OCI-LY3 (cell line): ENCODE measurements around the gene AK4.
"Not testable (repeated sequence)": the region's sequence is repeated elsewhere in the genome, so short reads cannot be mapped to it uniquely, and the experiment has no call there.

Experiments used
- H2AFZ ChIP-seq: fragments of 200-600, 300-600 bp; shearing (Covaris generic); 2 replicates; pipeline ENCODE4 v1.6.0; 2014; ENCODE audit warnings: antibody characterized with exemption, low read depth, low read length
- H3K27ac ChIP-seq: fragments of 200-600, 300-600 bp; sonication (generic); 2 replicates; pipeline ENCODE4 v1.5.1; 2014; ENCODE audit warnings: mild to moderate bottlenecking, low read length, moderate library complexity, mixed read lengths
- H3K27me3 ChIP-seq: fragments of 200-600, 300-600 bp; sonication (generic); 2 replicates; pipeline ENCODE4 v1.6.1; 2014; ENCODE audit warnings: low read depth, low read length, mixed read lengths
- H3K36me3 ChIP-seq: fragments of 200-600, 300-600 bp; sonication (generic); replicated peaks from 2 replicates; pipeline ENCODE3; 2014; ENCODE audit warnings: low read depth, low read length, mixed read lengths
- H3K4me1 ChIP-seq: fragments of 300-600, 200-600 bp; sonication (generic); 2 replicates; pipeline ENCODE4 v1.6.1; 2014; ENCODE audit warnings: low read length, mixed read lengths
- H3K4me2 ChIP-seq: fragments of 200-600, 300-600 bp; sonication (generic); 2 replicates; pipeline ENCODE4 v1.6.1; 2014; ENCODE audit warnings: low read length, mixed read lengths
- H3K4me3 ChIP-seq: fragments of 300-600, 200-600 bp; sonication (generic); 2 replicates; pipeline ENCODE4 v1.5.1; 2014; ENCODE audit warnings: antibody characterized with exemption, mild to moderate bottlenecking, low read length, moderate library complexity
- H3K79me2 ChIP-seq: fragments of 300-600, 200-600 bp; shearing (Covaris generic); 2 replicates; pipeline ENCODE4 v1.6.1; 2014; ENCODE audit warnings: mild to moderate bottlenecking, low read length, mixed read lengths
- H3K9ac ChIP-seq: fragments of 300-600, 200-600 bp; shearing (Covaris generic); 2 replicates; pipeline ENCODE4 v1.6.0; 2014; ENCODE audit warnings: mild to moderate bottlenecking, low read length, moderate library complexity
- H3K9me3 ChIP-seq: fragments of 200-600, 300-600 bp; shearing (Covaris generic); 2 replicates; pipeline ENCODE4 v1.6.1; 2014; ENCODE audit warnings: low read length, mixed read lengths; ENCODE audit not compliant: insufficient read depth
- H4K20me1 ChIP-seq: fragments of 200-600, 300-600 bp; sonication (generic); 2 replicates; pipeline ENCODE4 v1.6.1; 2016; ENCODE audit warnings: low read length, mixed read lengths; ENCODE audit not compliant: insufficient read depth
- CTCF ChIP-seq: fragments of 200-600, 300-600 bp; sonication (generic); IDR thresholded peaks from 2 replicates; pipeline ENCODE4 v1.5.1; 2014; ENCODE audit warnings: antibody characterized with exemption, low read length, low read depth
- EZH2phosphoT487 ChIP-seq: fragments of 200-600 bp; shearing (Covaris generic); IDR thresholded peaks from 2 replicates; pipeline ENCODE4 v1.6.1; 2018; ENCODE audit warnings: antibody characterized with exemption, mixed run types, low read depth

Gene AK4

GRCh38 chr1:65163201-65163805 lies 15.3 kb downstream of the AK4 start:
- no peaks in the 10 kb centered on the region for H3K27me3 ChIP-seq
- peaks cover 35% of the 10 kb centered on the region for H4K20me1 ChIP-seq
- no peaks in the 10 kb centered on the region for H3K9me3 ChIP-seq
- H3K4me1 ChIP-seq, result peaks cover 23% of the 10 kb centered on the region
- H3K4me2 ChIP-seq, result no peak overlapping the region
- no peak overlapping the region for H3K27ac ChIP-seq
- H3K36me3 ChIP-seq, result no peaks in the 10 kb centered on the region
- H2AFZ ChIP-seq, result no peak overlapping the region
- TF ChIP-seq EZH2phosphoT487 (no peak), CTCF (no peak)
- H3K9ac ChIP-seq, result no peak overlapping the region
- H3K79me2 ChIP-seq, result peaks cover 55% of the 10 kb centered on the region
- H3K4me3 ChIP-seq, result no peak overlapping the region

GRCh38 chr1:65164101-65164500 lies 16.1 kb downstream of the AK4 start:
- H3K27me3 ChIP-seq, H3K27ac ChIP-seq, H3K4me2 ChIP-seq, H2AFZ ChIP-seq, H3K4me3 ChIP-seq, H3K9ac ChIP-seq, H3K9me3 ChIP-seq, H3K36me3 ChIP-seq: not testable (repeated sequence)
- Histone ChIP-seq H4K20me1 (peaks cover 38% of the 10 kb centered on the region), H3K4me1 (peaks cover 23% of the 10 kb centered on the region), H3K79me2 (peaks cover 58% of the 10 kb centered on the region)

GRCh38 chr1:65164633-65165032 lies 16.6 kb downstream of the AK4 start:
- Histone ChIP-seq H4K20me1 (peaks cover 36% of the 10 kb centered on the region), H3K36me3 (no peaks in the 10 kb centered on the region), H3K79me2 (peaks cover 58% of the 10 kb centered on the region), H3K27me3 (no peaks in the 10 kb centered on the region), H2AFZ (no peak overlapping the region), H3K9ac (no peak overlapping the region), H3K9me3 (no peaks in the 10 kb centered on the region), H3K4me1 (peaks cover 23% of the 10 kb centered on the region), H3K4me3 (no peak overlapping the region), H3K27ac (no peak overlapping the region), H3K4me2 (no peak overlapping the region)
- TF ChIP-seq CTCF, result no peak
- no peak for TF ChIP-seq EZH2phosphoT487

- H3K36me3 ChIP-seq, result no peaks in the 10 kb centered on the region
- H3K9ac ChIP-seq, result no peak overlapping the region
- peaks cover 23% of the 10 kb centered on the region for H3K4me1 ChIP-seq
- TF ChIP-seq EZH2phosphoT487 (no peak), CTCF (no peak)
- 0 out of 2 replicates have a peak overlapping the region, but pooled peaks have one; percentile 11 for H3K4me2 ChIP-seq
- peaks cover 58% of the 10 kb centered on the region for H3K79me2 ChIP-seq
- no peaks in the 10 kb centered on the region for H3K27me3 ChIP-seq
- no peak overlapping the region for H3K27ac ChIP-seq
- H3K4me3 ChIP-seq, result no peak overlapping the region
- H2AFZ ChIP-seq, result no peak overlapping the region
- H3K9me3 ChIP-seq, result no peaks in the 10 kb centered on the region
- peaks cover 33% of the 10 kb centered on the region for H4K20me1 ChIP-seq
These were observed 17.4 kb downstream of the AK4 start for GRCh38 chr1:65165269-65165993.
